Liver (tissue), 3 donors: ENCODE data around the gene TNFSF12.

Source experiments
- ATF3 ChIP-seq: IDR thresholded peaks from 2 replicates; pipeline ENCODE4 v1.6.1; 2016; ENCODE audit warnings: antibody characterized with exemption
- CTCF ChIP-seq: fragments of 150-350 bp; IDR thresholded peaks from 2 replicates; pipeline ENCODE4 v1.5.1; 2017; ENCODE audit warnings: improper control_type of control experiment, low read depth, low read length; ENCODE audit not compliant: missing input control
- EGR1 ChIP-seq, 2 donors: IDR thresholded peaks; 2 replicates each; pipeline ENCODE4 v1.6.1; 2016 to 2018; ENCODE audit warnings: antibody characterized with exemption in 2 of 2, low read depth in 2 of 2
- FOXA1 ChIP-seq: IDR thresholded peaks from 2 replicates; pipeline ENCODE4 v1.6.1; 2016; ENCODE audit warnings: antibody characterized with exemption
- GABPA ChIP-seq, 2 donors: IDR thresholded peaks in 1 of 2; conservative IDR thresholded peaks in 1 of 2; 2 replicates each; pipeline ENCODE4 v1.6.1; 2016; ENCODE audit warnings: antibody characterized with exemption in 2 of 2, mild to moderate bottlenecking in 1 of 2, moderate library complexity in 1 of 2
- JUND ChIP-seq, 2 donors: IDR thresholded peaks; 2 replicates each; pipeline ENCODE4 v1.6.1; 2016; ENCODE audit warnings: antibody characterized with exemption in 2 of 2
- MAX ChIP-seq: IDR thresholded peaks from 2 replicates; pipeline ENCODE4 v1.6.1; 2016; ENCODE audit warnings: antibody characterized with exemption
- RAD21 ChIP-seq, 2 donors: IDR thresholded peaks; 2 replicates each; pipeline ENCODE4 v1.6.1; 2016; ENCODE audit warnings: antibody characterized with exemption in 2 of 2, mild to moderate bottlenecking in 2 of 2
- REST ChIP-seq: IDR thresholded peaks from 2 replicates; pipeline ENCODE4 v1.6.1; 2016; ENCODE audit warnings: antibody characterized with exemption, mild to moderate bottlenecking
- RXRA ChIP-seq, 2 donors: IDR thresholded peaks; 2 replicates each; pipeline ENCODE4 v1.6.1; 2017 to 2018; ENCODE audit warnings: antibody characterized with exemption in 2 of 2, mild to moderate bottlenecking in 1 of 2
- SP1 ChIP-seq: IDR thresholded peaks from 2 replicates; pipeline ENCODE4 v1.6.1; 2018; ENCODE audit warnings: antibody characterized with exemption, mild to moderate bottlenecking
- TAF1 ChIP-seq: conservative IDR thresholded peaks from 2 replicates; pipeline ENCODE4 v1.6.1; 2016; ENCODE audit warnings: antibody characterized with exemption, mild to moderate bottlenecking
- YY1 ChIP-seq: IDR thresholded peaks from 2 replicates; pipeline ENCODE4 v1.6.1; 2016; ENCODE audit warnings: antibody characterized with exemption, mild to moderate bottlenecking
- ZBTB33 ChIP-seq: IDR thresholded peaks from 2 replicates; pipeline ENCODE4 v1.6.1; 2016; ENCODE audit warnings: antibody characterized with exemption
- donor health status: healthy.
- donor health status: healthy.

GRCh38 chr17:7586673-7587419 is 38.0 kb downstream of the TNFSF12 start:
- TF ChIP-seq CTCF (no peak), REST (no peak), GABPA (IDR thresholded peaks at IDR 0.05 in 1 of 2, conservative IDR thresholded peaks at IDR 0.05 in 1 of 2) (no peak), TAF1 (no peak), RXRA (IDR thresholded peaks at IDR 0.05) (no peak), JUND (IDR thresholded peaks at IDR 0.05) (no peak), YY1 (no peak), ZBTB33 (no peak), RAD21 (IDR thresholded peaks at IDR 0.05) (peak; percentile 31 to 57), ATF3 (no peak), SP1 (no peak), MAX (no peak), EGR1 (IDR thresholded peaks at IDR 0.05; ENCODE audit: low read depth in 2 of 2) (no peak), FOXA1 (no peak)
